Inflammatory macrophage treated with lipopolysaccharide for 1 hour (primary cell): ENCODE results near the gene HMGN5.

Experiments
- DNase-seq, 2 donors: peaks; one replicate each; pipeline ENCODE4 v3.0.0-alpha.2; 2020 to 2022

Gene HMGN5

DNA sequence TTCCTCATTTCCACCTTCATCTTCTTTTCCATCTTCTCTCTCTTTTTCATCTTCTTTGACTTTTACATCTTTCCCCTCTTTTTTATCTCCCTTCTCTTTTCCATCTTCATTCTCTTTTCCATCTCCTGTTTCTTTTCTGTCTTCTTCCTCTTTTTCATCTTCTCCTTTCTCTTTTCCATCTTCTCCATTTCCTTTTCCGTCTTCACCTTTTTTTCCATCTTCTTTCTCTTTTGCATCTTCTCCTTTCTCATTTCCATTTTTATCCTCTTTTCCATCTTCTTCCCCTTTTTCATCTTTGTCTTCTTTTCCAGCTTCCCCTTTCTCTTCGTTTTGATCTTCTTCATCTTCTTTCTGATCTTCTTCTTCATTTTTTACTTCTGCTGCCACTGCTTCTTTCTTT lies 87.0 kb downstream of the HMGN5 start:
- no peak for DNase-seq

- no peak for DNase-seq
Measured at GRCh38 chrX:81110286-81110685, 91.4 kb downstream of the HMGN5 start.

- no peak for DNase-seq
Measured at GRCh38 chrX:81082649-81083048, 119.1 kb downstream of the HMGN5 start.
